GM12872 (cell line): Measurements from ENCODE around the gene NUDT16L1.

Source experiments
- CTCF ChIP-seq: IDR thresholded peaks from 3 replicates; pipeline ENCODE4 v1.5.1; 2011; ENCODE audit warnings: low read depth, mild to moderate bottlenecking, low read length, moderate library complexity; ENCODE audit not compliant: insufficient read depth

Gene NUDT16L1

GRCh38 chr16:4652561-4652960 lies 40.8 kb upstream of the NUDT16L1 start:
- TF ChIP-seq CTCF, result no peak

GRCh38 chr16:4654011-4654963 lies 39.1 kb upstream of the NUDT16L1 start:
- no peak for TF ChIP-seq CTCF

GRCh38 chr16:4654964-4655590 lies 38.3 kb upstream of the NUDT16L1 start:
- no peak for TF ChIP-seq CTCF

- no peak for TF ChIP-seq CTCF
These were observed 37.6 kb upstream of the NUDT16L1 start for GRCh38 chr16:4655801-4656200.

GRCh38 chr16:4656221-4656620 lies 37.1 kb upstream of the NUDT16L1 start:
- TF ChIP-seq CTCF, result no peak

GRCh38 chr16:4656695-4657686 lies 36.4 kb upstream of the NUDT16L1 start:
- no peak for TF ChIP-seq CTCF
